ENCODE measurements around the gene STK26.
"Not testable (repeated sequence)": the region's sequence is repeated elsewhere in the genome, so short reads cannot be mapped to it uniquely, and the experiment has no call there.

GRCh38 chrX:132051778-132052177 is 28.7 kb downstream of the STK26 start:
- not testable (repeated sequence) for TF ChIP-seq CTCF (IDR thresholded peaks at IDR 0.05 in 4 of 5, conservative IDR thresholded peaks at IDR 0.05 in 1 of 5); POLR2A (IDR thresholded peaks at IDR 0.05)

Data from gastrocnemius medialis (tissue), 4 donors.